Calu3 (cell line): ENCODE data around the gene KIRREL3. TPM values are rescaled to one million over a fixed set of nuclear protein-coding genes. Genes with fewer than 3 reads are reported as not detected.

Experiments
- BruUV-seq: library from RNA; stranded (reverse); fragments of 400-500 nt; replicated peaks from 2 replicates; lab custom pipeline; 2021; lab: Mats Ljungman, UMichigan
- CTCF ChIA-PET: fragments of 300-600 bp; sonication (Branson Sonifier 250); formaldehyde crosslinking; loops from one replicate; lab custom pipeline; 2022; ENCODE audit warnings: antibody characterized with exemption; lab: Charles Lee
- DNase-seq: peaks from one replicate; pipeline ENCODE4 v3.0.0; 2022
- H3K27ac Mint-ChIP-seq: one replicate; pipeline ENCODE4 v1.8.0; 2022; ENCODE audit warnings: mixed read lengths; ENCODE audit not compliant: unreplicated experiment
- H3K27me3 Mint-ChIP-seq: one replicate; pipeline ENCODE4 v1.8.0; 2022; ENCODE audit warnings: mixed read lengths; ENCODE audit not compliant: unreplicated experiment
- H3K36me3 Mint-ChIP-seq: one replicate; pipeline ENCODE4 v1.8.0; 2022; ENCODE audit warnings: mild to moderate bottlenecking, moderate library complexity, mixed read lengths; ENCODE audit not compliant: insufficient read depth, unreplicated experiment
- H3K4me1 Mint-ChIP-seq: one replicate; pipeline ENCODE4 v1.8.0; 2022; ENCODE audit warnings: mild to moderate bottlenecking, low read depth, mixed read lengths; ENCODE audit not compliant: unreplicated experiment
- H3K4me3 Mint-ChIP-seq: one replicate; pipeline ENCODE4 v1.8.0; 2022; ENCODE audit warnings: mild to moderate bottlenecking, low read depth, moderate library complexity, mixed read lengths; ENCODE audit not compliant: unreplicated experiment
- H3K9me3 Mint-ChIP-seq: one replicate; pipeline ENCODE4 v1.8.0; 2022; ENCODE audit warnings: low read depth, mixed read lengths; ENCODE audit not compliant: unreplicated experiment
- intact Hi-C: fragments of 100-400 bp; cut with micrococcal nuclease; formaldehyde crosslinking; loops from one replicate; pipeline ENCODE4 v1.10.0; 2022; ENCODE audit not compliant: unreplicated experiment
- total RNA-seq: library from RNA; stranded (reverse); gene quantifications from 2 replicates; pipeline ENCODE4 v1.2.3, GENCODE V29; 2022
- TF ChIP-seq, protein P1 (sequence below): fragments of 200-600 bp; IDR thresholded peaks from one replicate; pipeline ENCODE4 v1.8.0; 2022; ENCODE audit warnings: antibody characterized with exemption; ENCODE audit not compliant: unreplicated experiment

KIRREL3 gene
- total RNA-seq, 1 experiment from 2014 or later, result 0.26 TPM

GRCh38 chr11:126654886-126655806 lies 345.4 kb downstream of the KIRREL3 start:
- CTCF ChIA-PET, result no interaction called here
- Mint-ChIP-seq H3K36me3 (no peaks in the 10 kb centered on the region), H3K27ac (no peak overlapping the region), H3K4me1 (no peaks in the 10 kb centered on the region), H3K9me3 (no peaks in the 10 kb centered on the region), H3K4me3 (no peak overlapping the region), H3K27me3 (peaks cover 57% of the 10 kb centered on the region)
- intact Hi-C loops, result no loop called here
- no TSS peak for BruUV-seq
- no peak for DNase-seq
- TF ChIP-seq, protein P1, sequence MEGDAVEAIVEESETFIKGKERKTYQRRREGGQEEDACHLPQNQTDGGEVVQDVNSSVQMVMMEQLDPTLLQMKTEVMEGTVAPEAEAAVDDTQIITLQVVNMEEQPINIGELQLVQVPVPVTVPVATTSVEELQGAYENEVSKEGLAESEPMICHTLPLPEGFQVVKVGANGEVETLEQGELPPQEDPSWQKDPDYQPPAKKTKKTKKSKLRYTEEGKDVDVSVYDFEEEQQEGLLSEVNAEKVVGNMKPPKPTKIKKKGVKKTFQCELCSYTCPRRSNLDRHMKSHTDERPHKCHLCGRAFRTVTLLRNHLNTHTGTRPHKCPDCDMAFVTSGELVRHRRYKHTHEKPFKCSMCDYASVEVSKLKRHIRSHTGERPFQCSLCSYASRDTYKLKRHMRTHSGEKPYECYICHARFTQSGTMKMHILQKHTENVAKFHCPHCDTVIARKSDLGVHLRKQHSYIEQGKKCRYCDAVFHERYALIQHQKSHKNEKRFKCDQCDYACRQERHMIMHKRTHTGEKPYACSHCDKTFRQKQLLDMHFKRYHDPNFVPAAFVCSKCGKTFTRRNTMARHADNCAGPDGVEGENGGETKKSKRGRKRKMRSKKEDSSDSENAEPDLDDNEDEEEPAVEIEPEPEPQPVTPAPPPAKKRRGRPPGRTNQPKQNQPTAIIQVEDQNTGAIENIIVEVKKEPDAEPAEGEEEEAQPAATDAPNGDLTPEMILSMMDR, result no peak

- peaks cover 3% of the 10 kb centered on the region for H3K9me3 Mint-ChIP-seq
- peaks cover 53% of the 10 kb centered on the region for H3K27me3 Mint-ChIP-seq
- CTCF ChIA-PET, result no interaction called here
- BruUV-seq, result no TSS peak
- no peak for DNase-seq
- H3K36me3 Mint-ChIP-seq, result no peaks in the 10 kb centered on the region
- peaks cover 2% of the 10 kb centered on the region for H3K4me1 Mint-ChIP-seq
- H3K4me3 Mint-ChIP-seq, result no peak overlapping the region
- TF ChIP-seq, protein P1, result no peak
- H3K27ac Mint-ChIP-seq, result no peak overlapping the region
- intact Hi-C loops, result no loop called here
Observed at GRCh38 chr11:126653040-126653439, 347.5 kb downstream of the KIRREL3 start.

GRCh38 chr11:126647735-126648134 lies 352.8 kb downstream of the KIRREL3 start:
- Mint-ChIP-seq H3K4me3 (no peak overlapping the region), H3K27ac (no peak overlapping the region), H3K4me1 (peaks cover 9% of the 10 kb centered on the region), H3K27me3 (peaks cover 12% of the 10 kb centered on the region), H3K9me3 (peaks cover 4% of the 10 kb centered on the region), H3K36me3 (no peaks in the 10 kb centered on the region)
- intact Hi-C loops, result no loop called here
- CTCF ChIA-PET, result no interaction called here
- no TSS peak for BruUV-seq
- TF ChIP-seq, protein P1, result no peak
- DNase-seq, result peak; percentile 14

DNA sequence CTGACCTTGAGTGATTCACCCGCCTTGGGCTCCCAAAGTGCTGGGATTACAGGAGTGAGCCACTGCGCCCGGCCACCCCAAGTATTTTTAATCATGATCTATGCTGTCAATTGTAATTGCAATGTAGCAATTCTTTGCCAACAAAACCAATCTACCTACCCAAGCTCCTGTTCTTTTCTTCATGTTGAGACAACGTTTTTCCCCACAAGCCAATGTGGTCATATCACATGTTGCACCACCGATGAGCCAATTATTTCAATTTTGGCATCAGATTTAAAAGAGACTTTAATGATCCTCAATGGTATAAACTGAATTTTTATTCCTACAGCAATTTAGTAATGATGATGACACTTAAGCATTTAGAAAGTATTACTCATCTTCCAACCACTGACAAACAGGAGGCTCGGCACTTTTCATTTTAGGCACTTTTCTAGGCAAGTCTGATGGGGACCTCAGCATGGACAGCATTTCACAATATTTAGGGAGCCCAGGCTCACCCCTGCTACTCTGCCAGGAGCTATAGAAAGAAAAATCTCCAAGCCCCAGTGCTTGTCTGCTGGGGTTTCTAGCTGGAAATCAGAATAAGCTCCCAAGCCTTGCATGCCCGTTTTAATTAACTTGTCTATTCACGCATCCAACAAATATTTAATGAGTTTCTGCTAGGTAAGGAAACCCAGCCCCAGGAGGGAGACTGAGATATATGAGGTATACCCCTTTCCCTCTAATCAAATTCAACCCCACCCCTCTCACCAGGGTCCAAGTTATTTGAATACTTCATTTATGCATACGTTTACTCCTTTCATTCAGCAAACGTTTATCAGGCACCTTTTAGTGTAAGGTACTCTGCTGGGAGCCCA lies 353.6 kb downstream of the KIRREL3 start:
- CTCF ChIA-PET, result no interaction called here
- Mint-ChIP-seq H3K36me3 (no peaks in the 10 kb centered on the region), H3K4me1 (peaks cover 9% of the 10 kb centered on the region), H3K27me3 (peaks cover 4% of the 10 kb centered on the region), H3K4me3 (no peak overlapping the region), H3K27ac (no peak overlapping the region), H3K9me3 (peaks cover 4% of the 10 kb centered on the region)
- no TSS peak for BruUV-seq
- TF ChIP-seq, protein P1, result no peak
- DNase-seq, result no peak
- intact Hi-C loops, result no loop called here
